GM13977 (cell line): ENCODE data around the gene DKK2.

Experiments used
- DNase-seq: peaks from one replicate; pipeline ENCODE4 v3.0.0; 2012; ENCODE audit warnings: low spot score
- in situ Hi-C: fragments of 300-500 bp; cut with MboI; formaldehyde crosslinking; loops from one replicate; pipeline ENCODE4 v1.12.0; 2022; ENCODE audit warnings: low sequenced_read_pairs, low pct_unique_long_range_greater_than_20kb, mixed read lengths, inconsistent platforms; ENCODE audit not compliant: unreplicated experiment
- TF ChIP-seq, protein P1 (sequence below): IDR thresholded peaks from 2 replicates; pipeline ENCODE4 v1.5.1; 2012; ENCODE audit warnings: mild to moderate bottlenecking, control low read depth; ENCODE audit not compliant: insufficient read depth; ENCODE audit errors: extremely low read depth, missing control alignments

DKK2 gene

DNA sequence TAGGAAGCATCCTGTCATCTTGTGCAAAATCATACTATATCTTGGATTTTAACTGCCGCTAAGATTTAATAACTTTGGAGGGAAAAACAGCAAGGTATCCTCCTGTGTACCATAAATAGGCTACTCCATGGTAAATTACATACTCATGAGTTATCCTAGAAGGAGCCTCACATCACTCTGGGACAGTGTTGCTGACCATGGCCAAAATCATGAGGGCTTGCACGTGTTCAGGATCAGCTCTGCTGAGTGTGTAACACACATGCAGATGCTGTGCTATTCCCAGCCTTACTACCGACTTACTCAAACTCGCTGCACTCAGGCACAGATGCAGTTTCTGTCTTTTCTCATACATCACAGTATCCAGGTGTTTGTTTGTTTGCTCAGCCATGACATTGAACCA, 56.6 kb downstream of the DKK2 start:
- no peak for DNase-seq
- in situ Hi-C loops, result no loop called here
- TF ChIP-seq, protein P1, sequence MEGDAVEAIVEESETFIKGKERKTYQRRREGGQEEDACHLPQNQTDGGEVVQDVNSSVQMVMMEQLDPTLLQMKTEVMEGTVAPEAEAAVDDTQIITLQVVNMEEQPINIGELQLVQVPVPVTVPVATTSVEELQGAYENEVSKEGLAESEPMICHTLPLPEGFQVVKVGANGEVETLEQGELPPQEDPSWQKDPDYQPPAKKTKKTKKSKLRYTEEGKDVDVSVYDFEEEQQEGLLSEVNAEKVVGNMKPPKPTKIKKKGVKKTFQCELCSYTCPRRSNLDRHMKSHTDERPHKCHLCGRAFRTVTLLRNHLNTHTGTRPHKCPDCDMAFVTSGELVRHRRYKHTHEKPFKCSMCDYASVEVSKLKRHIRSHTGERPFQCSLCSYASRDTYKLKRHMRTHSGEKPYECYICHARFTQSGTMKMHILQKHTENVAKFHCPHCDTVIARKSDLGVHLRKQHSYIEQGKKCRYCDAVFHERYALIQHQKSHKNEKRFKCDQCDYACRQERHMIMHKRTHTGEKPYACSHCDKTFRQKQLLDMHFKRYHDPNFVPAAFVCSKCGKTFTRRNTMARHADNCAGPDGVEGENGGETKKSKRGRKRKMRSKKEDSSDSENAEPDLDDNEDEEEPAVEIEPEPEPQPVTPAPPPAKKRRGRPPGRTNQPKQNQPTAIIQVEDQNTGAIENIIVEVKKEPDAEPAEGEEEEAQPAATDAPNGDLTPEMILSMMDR, result no peak

DNA sequence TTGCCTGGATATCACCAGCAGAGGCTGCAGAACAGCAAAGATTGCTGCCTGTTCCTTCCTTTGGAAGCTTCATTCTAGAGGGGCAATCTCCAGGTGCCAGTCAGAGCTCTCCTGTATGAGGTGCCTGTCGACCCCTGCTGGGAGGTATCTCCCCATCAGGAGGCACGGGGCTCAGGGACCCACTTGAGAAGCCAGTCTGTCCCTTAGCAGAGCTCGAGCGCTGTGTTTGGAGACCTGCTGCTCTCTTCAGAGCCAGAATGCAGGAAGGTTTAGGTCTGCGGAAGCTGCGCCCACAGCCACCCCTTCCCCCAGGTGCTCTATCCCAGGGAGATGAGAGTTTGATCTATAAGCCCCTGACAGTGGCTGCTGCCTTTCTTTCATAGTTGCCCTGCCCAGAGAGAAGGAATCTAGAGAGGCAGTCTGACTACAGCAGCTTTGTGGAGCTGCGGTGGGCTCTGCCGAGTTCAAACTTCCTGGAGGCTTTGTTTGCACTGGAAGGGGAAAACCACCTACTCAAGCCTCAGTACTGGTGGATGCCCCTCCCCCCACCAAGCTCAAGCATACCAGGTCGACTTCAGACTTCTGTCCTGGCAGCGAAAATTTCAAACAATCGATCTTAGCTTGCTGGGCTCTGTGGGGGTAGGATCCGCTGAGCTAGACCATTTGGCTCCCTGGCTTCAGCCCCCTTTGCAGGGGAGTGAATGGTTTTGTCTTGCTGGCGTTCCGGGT, 57.9 kb downstream of the DKK2 start:
- in situ Hi-C loops, result no loop called here
- TF ChIP-seq, protein P1, result no peak
- DNase-seq, result no peak

DNA sequence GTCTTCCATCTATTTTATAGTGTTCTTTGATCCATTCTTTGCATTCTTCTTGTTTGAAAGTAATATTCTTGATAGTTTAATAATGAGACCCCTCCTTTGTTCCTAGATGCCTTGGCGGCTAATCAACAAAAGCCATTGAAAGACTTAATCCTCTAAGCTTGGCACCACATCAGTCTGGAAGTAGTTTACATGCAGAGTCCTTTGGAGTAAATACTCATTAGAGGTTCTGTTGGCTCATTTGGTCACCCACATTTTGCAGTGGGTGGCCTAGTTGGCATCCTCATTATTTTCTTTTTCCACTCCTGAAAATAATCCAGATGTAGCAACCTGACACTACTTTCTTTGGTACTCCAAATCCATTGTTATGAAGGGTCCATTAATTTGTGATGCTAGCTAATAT, 64.5 kb downstream of the DKK2 start:
- in situ Hi-C loops, result no loop called here
- TF ChIP-seq, protein P1, result no peak
- DNase-seq, result no peak

DNA sequence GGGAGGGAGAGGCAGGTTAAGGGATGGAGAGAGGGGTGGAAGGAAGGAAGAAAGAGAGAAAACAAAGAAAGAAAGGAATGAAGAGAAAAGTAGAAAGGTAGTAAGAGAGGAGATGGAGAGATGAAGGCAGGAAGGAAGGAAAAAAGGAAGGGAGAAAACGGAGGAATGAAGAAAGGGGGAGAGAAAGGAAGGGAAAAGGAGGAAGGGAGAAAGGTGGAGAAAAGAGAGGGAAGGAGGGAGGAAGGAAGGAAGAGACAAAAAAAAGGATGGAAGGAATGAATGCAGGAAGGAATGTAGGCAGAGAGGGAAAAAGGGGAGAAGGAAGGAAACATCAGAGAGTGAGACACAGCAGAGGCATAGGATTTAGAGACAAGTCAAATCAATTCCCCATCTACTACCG, 68.2 kb downstream of the DKK2 start:
- in situ Hi-C loops, result no loop called here
- DNase-seq, result no peak
- TF ChIP-seq, protein P1, result no peak

DNA sequence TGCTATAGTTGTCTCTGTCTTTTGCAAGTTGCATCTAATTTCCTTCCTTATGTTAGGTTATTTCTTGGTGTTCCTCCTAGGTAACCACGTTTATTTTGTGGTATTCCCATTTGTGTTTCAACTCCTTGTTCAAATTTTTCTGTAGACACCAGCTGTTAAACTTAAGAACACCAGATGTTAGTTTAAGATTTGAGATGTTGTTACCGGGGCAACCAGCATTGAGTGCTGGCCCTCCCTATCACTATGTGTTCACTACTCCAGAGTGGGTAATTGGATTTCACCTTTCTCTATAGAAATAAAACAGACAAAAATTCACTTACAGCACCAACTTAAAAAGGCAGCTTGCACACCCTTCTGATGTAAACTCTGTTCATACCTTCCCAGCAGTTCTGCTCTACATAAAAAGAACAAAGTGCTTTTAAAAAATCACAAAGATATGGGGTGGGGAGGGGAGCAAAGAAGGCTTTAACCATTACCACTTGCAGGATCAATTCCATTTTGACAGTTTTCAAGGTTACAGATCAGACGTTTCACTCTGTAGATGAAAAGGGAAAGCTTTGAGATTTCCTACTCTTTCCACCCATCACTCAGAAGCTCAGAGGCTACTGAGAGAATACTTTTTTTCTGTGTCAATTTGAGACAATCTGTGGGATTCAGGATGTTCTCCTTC, 82.9 kb downstream of the DKK2 start:
- TF ChIP-seq, protein P1, result no peak
- DNase-seq, result no peak
- in situ Hi-C loops, result no loop called here

DNA sequence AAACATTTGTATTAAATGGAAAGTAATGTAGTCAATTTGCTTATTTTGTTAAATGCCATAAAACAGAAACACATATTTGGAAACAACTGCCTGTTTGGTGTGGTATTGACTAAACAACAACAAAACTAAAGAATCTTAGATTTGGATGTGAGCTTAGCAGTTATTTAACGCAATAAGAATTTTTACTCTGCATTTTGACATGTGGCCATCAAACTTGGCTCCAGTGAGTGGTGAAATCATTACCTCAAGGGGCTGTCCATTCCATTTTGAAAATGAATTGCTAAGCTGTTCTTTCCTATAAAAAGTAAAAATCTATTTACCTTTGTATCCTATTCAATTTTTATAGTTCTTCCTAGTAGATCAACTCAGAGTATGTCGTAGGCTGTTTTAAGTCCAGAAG, 84.2 kb downstream of the DKK2 start:
- TF ChIP-seq, protein P1, result no peak
- DNase-seq, result no peak
- in situ Hi-C loops, result no loop called here
